ENCODE measurements around the gene ATG16L1.
A peak's percentile ranks its signal among the peaks of the same experiment; 100 is the strongest.

Gene ATG16L1

GRCh38 chr2:233227346-233227978, 24.0 kb upstream of the ATG16L1 start:
- DNase-seq = no peak

DNA sequence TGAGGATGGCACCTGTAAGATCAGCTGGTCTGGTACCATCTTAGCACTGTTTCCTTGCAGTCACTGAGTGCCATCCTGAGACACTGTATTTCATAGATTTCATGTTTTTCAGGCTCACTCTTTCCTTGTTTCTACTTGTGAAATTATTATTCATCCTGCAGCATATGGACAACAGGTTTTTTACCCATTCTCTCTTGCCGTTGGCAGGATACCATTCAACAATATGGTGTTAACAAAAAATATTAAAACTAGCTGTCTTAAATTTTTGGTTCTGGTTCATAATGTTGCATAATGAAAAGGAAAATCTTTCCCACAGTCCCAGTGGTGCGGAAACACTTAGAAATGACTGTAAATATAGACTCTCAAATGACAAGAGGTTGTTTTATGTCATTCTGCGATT, 23.1 kb upstream of the ATG16L1 start:
- DNase-seq = no peak

DNA sequence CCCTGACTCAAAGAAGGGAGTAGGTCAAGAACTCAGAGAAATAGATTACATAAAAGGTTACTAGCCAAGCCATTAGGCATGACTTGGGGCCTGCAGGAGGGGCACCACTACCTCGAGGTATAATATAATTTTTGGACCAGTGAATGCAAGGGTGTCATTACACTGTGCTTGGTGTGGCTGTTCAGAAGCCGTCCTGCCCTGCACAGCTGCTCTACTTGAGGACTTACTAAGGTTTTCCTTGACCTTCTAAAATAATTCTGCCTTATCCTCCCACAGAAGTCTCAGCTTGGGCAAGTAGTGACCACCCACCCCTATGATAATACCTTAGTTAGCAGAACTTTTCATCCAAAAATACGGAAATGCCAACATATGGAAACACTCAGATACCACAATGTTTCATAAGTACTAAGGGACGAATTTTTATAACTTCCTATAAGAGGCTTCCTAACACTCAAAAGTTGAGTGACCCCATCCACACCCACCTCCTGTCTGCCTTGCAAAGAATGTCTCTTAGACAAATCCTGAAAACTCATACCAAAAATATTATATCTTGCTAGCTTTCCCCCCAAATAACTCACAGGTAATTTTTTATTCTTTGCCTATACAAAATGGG, 17.7 kb upstream of the ATG16L1 start:
- peak; percentile 44 to 88 (median 72) for DNase-seq

DNA sequence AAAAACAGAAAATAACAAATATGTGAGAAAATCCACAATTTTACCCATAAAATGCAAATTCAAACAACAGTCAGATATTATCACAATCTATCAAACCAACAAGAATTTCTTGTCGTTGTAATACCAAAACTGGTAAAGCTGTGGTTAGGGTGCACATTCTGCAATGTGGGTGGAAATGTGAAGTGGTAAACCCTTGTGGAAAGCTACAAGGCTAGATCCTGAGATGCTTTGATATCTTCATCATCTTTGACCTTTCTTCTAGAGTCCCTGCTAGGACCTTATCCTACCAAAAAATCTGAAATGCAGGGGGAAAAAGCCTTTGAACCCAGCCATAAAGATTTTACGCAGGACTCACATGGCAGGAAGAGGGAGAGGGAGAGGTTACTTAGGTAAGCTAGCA, 17.2 kb upstream of the ATG16L1 start:
- no peak for DNase-seq

DNA sequence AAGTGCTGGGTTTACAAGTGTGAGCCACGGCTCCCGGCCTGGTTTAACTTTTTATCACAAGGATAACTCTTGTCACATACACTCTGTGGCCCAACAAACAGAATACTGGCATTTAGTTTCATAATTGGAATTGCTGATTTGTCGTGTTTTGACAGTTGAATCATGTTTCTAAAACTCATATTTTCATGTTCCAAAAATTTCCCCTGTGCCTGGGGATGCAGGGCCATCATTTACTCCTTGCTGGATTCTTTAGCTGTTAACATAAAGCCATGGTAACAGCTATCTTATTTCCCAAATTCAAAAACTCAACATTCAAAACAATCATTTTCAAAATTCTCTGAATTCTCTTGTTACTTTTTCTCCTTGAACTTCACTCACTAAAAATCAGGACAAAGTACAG, 16.5 kb upstream of the ATG16L1 start:
- no peak for DNase-seq

DNA sequence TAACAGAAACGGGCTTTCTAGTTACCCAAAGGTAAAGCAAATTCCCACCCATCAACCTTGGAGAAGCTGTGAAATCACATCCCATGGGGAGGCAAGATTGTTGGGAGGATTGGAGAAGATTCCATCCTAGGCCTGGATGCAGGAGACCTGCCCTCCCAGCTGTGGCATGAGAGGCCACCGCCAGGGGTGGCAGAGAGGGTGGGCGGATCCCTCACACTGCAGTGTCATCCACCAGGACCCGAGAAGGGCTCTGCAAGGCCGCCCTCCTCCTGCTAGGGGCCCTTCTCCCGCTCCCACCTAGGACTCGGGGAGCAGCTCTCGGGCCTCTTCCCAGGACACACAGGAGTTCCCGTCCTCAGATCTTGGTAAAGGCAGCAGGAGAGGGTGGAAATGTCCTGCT, 15.5 kb upstream of the ATG16L1 start:
- no peak for DNase-seq

DNA sequence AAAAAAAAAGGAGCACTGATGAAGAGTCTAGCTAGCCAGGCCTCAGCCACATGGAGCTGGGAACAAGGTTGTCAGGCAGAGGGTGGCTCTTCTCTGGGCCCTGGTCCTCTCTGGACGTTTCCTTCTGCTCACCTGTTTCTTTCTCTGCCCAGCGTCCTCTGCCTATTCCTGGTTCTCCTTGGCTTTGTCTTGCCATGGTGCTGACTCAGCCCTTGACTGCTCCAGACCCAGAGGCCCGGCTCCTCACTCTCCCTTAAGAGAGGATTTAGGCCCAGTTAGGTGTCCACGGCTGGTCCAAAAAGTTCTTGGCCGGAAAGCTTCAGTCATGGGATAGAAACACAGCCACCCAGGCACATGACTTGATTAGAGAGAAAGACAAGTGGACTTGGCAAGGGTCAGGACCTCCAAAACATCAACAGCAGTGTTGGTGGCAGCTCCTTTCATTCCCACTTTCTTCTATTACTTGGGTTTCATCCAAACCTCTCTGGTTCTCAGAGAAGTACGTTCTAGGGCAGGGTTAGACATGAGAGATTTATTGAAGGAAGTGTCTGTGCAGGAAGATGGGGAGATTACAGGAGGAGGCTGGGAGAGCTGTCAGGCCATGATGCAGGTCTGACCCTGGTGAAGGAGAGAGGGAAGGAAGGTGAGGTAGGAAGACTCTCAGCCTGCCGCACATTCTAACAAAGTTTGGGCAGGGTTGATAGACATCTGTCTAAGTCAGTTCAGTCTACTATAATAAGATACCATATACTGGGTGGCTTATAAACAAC, 14.5 kb upstream of the ATG16L1 start:
- DNase-seq = no peak

DNA sequence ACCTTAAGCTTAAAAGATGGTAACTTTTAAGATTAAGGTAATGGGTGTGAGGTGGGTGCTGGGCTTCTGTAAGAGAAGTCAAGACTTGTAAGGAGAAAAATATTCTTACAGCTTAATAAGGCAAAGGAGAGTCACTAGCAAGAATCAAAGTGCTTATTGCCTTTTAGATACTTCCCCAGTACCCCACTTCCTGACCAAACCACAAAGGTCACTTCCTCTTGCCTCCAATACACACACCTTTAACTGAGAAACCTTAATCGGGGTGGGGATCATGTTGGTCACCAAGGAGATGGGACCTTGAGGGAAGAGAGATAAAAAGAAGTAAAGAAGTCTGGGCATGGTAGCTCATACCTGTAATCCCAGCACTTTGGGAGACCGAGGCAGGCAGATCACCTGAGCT, 10.6 kb upstream of the ATG16L1 start:
- no peak for DNase-seq

- no peak for DNase-seq
These were observed 9.7 kb upstream of the ATG16L1 start for GRCh38 chr2:233241803-233242202.

DNA sequence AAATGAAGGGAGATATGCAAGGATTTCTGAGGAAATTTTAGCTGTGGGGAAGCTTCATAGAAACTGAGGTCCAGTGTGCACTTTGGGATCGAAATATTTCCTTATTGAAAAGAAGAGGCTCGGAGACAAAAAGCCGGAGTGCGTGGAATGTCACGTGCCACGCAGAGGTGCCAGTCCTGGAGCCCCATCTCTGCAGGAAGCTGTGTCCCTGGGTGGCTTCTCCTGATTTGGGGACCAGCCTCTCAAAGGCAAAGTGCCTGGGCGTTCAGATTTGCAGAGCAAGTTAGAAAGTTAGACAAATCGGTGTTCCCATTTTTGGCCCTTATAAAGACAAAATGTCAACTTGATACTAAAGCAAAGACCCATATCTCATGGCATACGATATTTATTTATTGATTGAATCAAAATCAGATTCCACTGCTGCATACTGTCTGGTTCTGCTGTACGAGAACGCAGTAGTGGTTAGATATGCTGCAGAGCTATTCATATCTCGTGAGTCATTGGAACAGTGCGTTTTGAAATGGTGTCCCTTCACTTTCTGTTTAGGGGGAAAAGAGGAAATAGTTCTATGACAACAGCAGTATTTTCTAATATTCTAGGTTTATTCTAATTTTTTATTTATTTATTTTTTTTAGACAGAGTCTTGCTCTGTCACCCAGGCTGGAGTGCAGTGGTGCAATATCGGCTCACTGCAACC, 9.1 kb upstream of the ATG16L1 start:
- peak; percentile 76 to 93 (median 84) for DNase-seq

GRCh38 chr2:233243348-233243747, 8.1 kb upstream of the ATG16L1 start:
- DNase-seq = no peak

GRCh38 chr2:233244818-233245217, 6.7 kb upstream of the ATG16L1 start:
- DNase-seq = peak; percentile 19 to 64 (median 54)

- no peak for DNase-seq
These were observed 6.1 kb upstream of the ATG16L1 start for GRCh38 chr2:233245406-233245805.

DNA sequence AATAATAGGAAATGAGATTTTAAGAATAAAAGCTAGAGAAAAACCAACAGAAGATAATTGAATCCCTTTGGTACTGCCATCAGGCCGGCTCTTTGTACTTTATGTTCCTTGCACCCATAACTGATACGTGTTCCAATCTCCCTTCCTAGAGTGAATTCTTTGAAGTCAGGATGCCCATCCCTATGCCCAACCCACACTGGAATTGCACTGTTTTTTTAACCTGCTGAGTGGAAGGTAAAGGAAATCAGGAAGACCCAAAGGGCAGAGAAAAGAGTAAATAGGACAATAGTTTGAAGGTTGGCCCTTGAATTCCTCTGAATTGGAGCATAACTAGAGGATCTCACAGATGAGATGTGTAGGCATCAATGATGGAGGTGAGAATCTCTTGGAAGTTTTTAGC, 4.4 kb upstream of the ATG16L1 start:
- no peak for DNase-seq

DNA sequence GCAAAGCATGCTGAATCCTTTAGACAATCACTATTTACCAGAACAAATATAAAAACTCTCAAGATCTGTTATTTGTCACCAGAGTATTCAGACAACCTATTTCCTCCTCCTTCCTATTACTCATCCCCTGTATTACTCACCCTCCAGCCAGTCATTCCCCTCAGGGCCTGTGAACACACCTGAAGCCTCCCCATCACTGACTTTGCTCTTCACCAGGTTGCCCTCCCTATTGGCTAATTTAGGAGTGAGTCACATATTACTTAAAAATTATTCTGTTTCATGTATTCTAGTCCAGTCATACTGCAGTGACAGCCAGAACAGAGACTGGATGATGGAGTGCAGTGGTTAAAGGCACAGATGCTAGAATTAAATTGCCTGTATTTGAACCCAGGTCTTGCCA, 3.7 kb upstream of the ATG16L1 start:
- DNase-seq = peak in 1 of 4 experiments; percentile 13

DNA sequence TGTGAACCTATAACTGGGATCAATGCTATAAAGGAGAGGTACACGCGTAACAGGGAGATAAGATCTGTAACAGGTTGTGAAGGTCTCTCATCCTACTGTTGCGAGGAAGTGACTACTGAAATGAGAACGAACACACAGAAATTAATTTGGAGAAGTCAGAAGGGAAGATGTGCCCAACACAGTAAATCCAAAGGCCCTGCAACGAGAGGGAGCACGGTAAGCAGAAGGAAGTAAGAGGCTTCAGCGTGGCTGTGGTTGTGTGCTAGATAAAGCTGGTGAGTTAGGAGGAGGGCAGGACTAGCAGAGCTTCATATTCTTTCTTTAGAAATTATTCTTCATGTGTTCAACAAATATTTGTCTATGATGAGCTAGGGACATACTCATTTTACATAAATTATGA, 2.5 kb upstream of the ATG16L1 start:
- DNase-seq = peak; percentile 66 to 84 (median 76)

- no peak for DNase-seq
These were observed 905 bp upstream of the ATG16L1 start for GRCh38 chr2:233250568-233250967.

GRCh38 chr2:233250985-233251305, 528 bp upstream of the ATG16L1 start:
- DNase-seq = no peak

DNA sequence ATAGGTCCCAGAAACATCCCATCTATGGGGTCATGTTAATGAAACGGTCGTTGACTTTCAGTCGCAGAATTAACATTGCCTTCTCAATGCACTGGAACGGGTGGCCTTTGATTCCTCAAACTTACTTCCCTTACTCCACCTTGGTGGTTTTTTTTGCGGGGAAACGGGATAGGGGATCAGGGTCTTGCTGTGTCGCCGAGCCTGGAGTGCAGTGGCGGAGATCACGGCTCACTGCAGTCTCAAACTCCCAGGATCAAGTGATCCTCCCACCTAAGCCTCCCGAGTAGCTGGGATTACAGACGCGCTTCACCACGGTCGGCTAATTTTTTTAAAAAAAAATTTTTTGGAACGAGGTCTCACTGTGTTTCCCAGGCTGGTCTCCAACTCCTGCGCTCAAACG, 754 bp downstream of the ATG16L1 start:
- peak in 2 of 4 experiments; percentile 8 to 19 for DNase-seq

- DNase-seq = no peak
These were observed 3.7 kb downstream of the ATG16L1 start for GRCh38 chr2:233255151-233255550.

DNA sequence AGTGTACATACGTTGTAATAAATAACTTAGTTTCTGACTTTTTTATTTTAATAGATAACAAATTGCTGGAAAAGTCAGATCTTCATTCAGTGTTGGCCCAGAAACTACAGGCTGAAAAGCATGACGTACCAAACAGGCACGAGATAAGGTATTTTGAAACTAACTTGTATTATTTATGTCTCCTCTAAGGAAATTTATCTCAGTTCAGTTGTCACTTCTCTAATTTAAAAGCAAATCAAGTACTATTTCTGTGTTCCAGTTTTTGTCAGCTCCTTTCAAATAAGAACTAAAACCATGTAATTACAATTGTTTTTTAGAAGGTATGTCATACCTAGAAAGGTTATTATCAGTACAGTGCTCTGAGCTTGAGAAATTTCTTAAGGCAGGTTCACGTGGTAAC, 4.6 kb downstream of the ATG16L1 start:
- no peak for DNase-seq

DNA sequence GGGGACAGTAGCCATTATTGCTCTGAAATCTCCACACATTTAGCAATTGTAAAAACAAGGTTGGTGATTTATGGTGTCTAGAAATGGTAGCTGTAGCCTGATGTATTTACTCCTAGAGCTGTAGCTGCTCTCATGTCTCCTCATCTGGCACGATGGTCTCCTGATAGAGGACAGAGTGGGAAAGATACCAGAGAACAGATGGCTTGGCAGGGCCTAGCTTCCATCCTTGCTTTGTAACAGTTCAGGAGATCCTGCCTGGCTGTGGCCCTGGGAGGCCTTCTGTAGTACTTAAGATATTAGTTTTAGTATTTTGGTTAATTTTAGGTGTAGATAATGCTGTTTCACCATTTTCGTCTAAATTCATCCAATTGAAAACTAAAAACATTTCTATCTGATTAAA, 6.7 kb downstream of the ATG16L1 start:
- no peak for DNase-seq

DNA sequence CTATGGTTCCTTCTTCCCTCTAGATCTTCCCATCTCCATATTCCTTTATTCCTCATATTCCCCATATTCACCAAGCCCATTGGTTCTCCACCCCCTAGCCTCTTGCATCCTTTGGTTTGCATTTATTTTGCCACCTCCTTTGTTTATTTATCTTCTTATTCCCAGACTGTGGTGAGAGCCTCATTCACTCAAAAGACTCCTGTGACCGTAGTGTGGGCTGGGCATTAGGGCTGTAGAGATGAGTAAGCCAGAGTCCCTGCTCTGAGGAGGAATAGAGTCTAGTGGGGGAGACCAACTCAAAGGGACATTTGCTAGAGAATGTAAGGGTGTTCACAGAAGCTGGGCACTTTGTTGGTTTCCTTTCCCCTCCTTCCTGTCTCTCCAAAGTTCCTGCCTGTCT, 8.3 kb downstream of the ATG16L1 start:
- DNase-seq = no peak

DNA sequence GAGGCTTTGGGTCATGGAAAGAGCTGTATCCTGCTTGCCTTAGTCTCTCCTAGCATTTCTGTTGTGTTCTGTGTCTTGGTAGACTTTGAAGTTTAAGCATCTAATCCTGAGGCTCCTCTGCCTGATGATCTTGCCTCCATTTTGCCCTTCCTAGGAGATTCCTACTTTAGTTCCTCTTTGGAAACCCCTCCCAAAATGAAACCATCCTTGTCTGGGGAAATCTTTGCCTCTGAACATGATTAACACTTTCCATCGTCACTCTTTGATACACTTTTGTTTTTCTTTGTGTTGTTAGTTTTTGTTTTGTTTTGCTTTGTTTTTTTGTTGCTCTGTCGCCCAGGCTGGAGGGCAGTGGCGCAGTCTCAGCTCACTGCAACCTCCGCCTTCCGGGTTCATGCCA, 9.2 kb downstream of the ATG16L1 start:
- DNase-seq = peak in 1 of 4 experiments; percentile 20
